HepG2 (cell line): ENCODE measurements around the gene LENEP. TPM values are rescaled to one million over a fixed set of nuclear protein-coding genes. Genes with fewer than 3 reads are reported as not detected.

Experiments
- ATAD3A ChIP-seq: sonication (generic); formaldehyde crosslinking; IDR thresholded peaks from 2 replicates; pipeline ENCODE4 v1.4.0; 2020; ENCODE audit warnings: missing genetic modification reagents
- PPARG ChIP-seq: conservative IDR thresholded peaks from 2 replicates; pipeline ENCODE4 v1.6.1; 2016; ENCODE audit warnings: missing biosample characterization, missing genetic modification reagents
- SP5 ChIP-seq: IDR thresholded peaks from 2 replicates; pipeline ENCODE4 v1.6.1; 2016; ENCODE audit warnings: low read depth, borderline replicate concordance
- USF2 ChIP-seq, 2 experiments: sonication (generic) in 1 of 2; formaldehyde crosslinking in 1 of 2; IDR thresholded peaks; 2 replicates each; pipeline versions ENCODE4 v1.5.1 to v1.6.1; 2011 to 2020; ENCODE audit warnings: borderline replicate concordance in 1 of 2, low read depth in 1 of 2, low read length in 1 of 2, mild to moderate bottlenecking in 1 of 2, missing genetic modification reagents in 1 of 2, moderate library complexity in 1 of 2
- ZBTB25 ChIP-seq: IDR thresholded peaks from 2 replicates; pipeline ENCODE4 v1.6.1; 2018; ENCODE audit warnings: missing genetic modification reagents
- ZFY ChIP-seq: sonication (generic); formaldehyde crosslinking; IDR thresholded peaks from 2 replicates; pipeline ENCODE4 v1.4.0; 2020; ENCODE audit warnings: missing genetic modification reagents
- ZHX1 ChIP-seq: sonication (generic); formaldehyde crosslinking; IDR thresholded peaks from 2 replicates; pipeline ENCODE4 v1.8.1; 2022; ENCODE audit warnings: low read depth, mild to moderate bottlenecking, missing genetic modification reagents
- ZNF24 ChIP-seq: fragments of 450-650 bp; IDR thresholded peaks from 2 replicates; pipeline ENCODE4 v1.6.1; 2017; ENCODE audit warnings: antibody characterized with exemption, mild to moderate bottlenecking
- ZNF878 ChIP-seq: sonication (generic); formaldehyde crosslinking; IDR thresholded peaks from 2 replicates; pipeline ENCODE4 v1.8.1; 2023; ENCODE audit warnings: mild to moderate bottlenecking, missing genetic modification reagents, moderate library complexity
- polyA plus RNA-seq, 8 experiments: library from polyadenylated mRNA; depleted of rRNA in 3 of 8; stranded (reverse) in 7 of 8; unstranded in 1 of 8; fragments of >200 nt; fragmentation: Illumina TruSeq in 4 of 8; extraction: Trizol in 4 of 8; gene quantifications; 2 replicates each; pipeline versions ENCODE4 v1.2.1 to v1.2.3, GENCODE V29; 2011 to 2016; ENCODE audit warnings: low read depth in 4 of 8, missing spikeins in 1 of 8, mixed read lengths in 1 of 8; ENCODE audit not compliant: insufficient read depth in 1 of 8
- total RNA-seq, 5 experiments: library from RNA; depleted of rRNA; stranded (reverse); fragments of >200 nt; fragmentation: Illumina TruSeq; extraction: Trizol; gene quantifications; 2 replicates each; pipeline ENCODE4 v1.2.3, GENCODE V29; 2016; ENCODE audit warnings: low read depth in 1 of 5
- TF ChIP-seq, protein P1 (sequence below): sonication (generic); formaldehyde crosslinking; IDR thresholded peaks from 2 replicates; pipeline ENCODE4 v1.5.1; 2020; ENCODE audit warnings: mild to moderate bottlenecking, missing genetic modification reagents, moderate library complexity
- TF ChIP-seq, protein P2 (sequence below): sonication (generic); formaldehyde crosslinking; IDR thresholded peaks from 2 replicates; pipeline ENCODE4 v1.4.0; 2020; ENCODE audit warnings: missing genetic modification reagents, borderline replicate concordance

LENEP gene
- total and polyA plus RNA-seq, 2 of the 13 experiments (the other 11 are each of a cell fraction or from before 2014, with no cell fraction given): 0.29 TPM; not detected in 1

GRCh38 chr1:155007251-155007828 lies 14.0 kb downstream of the LENEP start (continued):
- TF ChIP-seq USF2 (IDR thresholded peaks at IDR 0.05; ENCODE audit: low read depth, low read length) (no peak), USF2 (CRISPR knock-in tag; IDR thresholded peaks at IDR 0.05; ENCODE audit: borderline replicate concordance) (no peak), PPARG (CRISPR knock-in tag) (no peak), SP5 (CRISPR knock-in tag) (peak; percentile 91), ZFY (CRISPR knock-in tag) (no peak), ZHX1 (no peak), ZNF878 (no peak), ZNF24 (no peak), ATAD3A (CRISPR knock-in tag) (no peak), ZBTB25 (CRISPR knock-in tag) (no peak)
- TF ChIP-seq, protein P1, sequence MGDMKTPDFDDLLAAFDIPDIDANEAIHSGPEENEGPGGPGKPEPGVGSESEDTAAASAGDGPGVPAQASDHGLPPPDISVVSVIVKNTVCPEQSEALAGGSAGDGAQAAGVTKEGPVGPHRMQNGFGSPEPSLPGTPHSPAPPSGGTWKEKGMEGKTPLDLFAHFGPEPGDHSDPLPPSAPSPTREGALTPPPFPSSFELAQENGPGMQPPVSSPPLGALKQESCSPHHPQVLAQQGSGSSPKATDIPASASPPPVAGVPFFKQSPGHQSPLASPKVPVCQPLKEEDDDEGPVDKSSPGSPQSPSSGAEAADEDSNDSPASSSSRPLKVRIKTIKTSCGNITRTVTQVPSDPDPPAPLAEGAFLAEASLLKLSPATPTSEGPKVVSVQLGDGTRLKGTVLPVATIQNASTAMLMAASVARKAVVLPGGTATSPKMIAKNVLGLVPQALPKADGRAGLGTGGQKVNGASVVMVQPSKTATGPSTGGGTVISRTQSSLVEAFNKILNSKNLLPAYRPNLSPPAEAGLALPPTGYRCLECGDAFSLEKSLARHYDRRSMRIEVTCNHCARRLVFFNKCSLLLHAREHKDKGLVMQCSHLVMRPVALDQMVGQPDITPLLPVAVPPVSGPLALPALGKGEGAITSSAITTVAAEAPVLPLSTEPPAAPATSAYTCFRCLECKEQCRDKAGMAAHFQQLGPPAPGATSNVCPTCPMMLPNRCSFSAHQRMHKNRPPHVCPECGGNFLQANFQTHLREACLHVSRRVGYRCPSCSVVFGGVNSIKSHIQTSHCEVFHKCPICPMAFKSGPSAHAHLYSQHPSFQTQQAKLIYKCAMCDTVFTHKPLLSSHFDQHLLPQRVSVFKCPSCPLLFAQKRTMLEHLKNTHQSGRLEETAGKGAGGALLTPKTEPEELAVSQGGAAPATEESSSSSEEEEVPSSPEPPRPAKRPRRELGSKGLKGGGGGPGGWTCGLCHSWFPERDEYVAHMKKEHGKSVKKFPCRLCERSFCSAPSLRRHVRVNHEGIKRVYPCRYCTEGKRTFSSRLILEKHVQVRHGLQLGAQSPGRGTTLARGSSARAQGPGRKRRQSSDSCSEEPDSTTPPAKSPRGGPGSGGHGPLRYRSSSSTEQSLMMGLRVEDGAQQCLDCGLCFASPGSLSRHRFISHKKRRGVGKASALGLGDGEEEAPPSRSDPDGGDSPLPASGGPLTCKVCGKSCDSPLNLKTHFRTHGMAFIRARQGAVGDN: peak; percentile 64
- TF ChIP-seq, protein P2, sequence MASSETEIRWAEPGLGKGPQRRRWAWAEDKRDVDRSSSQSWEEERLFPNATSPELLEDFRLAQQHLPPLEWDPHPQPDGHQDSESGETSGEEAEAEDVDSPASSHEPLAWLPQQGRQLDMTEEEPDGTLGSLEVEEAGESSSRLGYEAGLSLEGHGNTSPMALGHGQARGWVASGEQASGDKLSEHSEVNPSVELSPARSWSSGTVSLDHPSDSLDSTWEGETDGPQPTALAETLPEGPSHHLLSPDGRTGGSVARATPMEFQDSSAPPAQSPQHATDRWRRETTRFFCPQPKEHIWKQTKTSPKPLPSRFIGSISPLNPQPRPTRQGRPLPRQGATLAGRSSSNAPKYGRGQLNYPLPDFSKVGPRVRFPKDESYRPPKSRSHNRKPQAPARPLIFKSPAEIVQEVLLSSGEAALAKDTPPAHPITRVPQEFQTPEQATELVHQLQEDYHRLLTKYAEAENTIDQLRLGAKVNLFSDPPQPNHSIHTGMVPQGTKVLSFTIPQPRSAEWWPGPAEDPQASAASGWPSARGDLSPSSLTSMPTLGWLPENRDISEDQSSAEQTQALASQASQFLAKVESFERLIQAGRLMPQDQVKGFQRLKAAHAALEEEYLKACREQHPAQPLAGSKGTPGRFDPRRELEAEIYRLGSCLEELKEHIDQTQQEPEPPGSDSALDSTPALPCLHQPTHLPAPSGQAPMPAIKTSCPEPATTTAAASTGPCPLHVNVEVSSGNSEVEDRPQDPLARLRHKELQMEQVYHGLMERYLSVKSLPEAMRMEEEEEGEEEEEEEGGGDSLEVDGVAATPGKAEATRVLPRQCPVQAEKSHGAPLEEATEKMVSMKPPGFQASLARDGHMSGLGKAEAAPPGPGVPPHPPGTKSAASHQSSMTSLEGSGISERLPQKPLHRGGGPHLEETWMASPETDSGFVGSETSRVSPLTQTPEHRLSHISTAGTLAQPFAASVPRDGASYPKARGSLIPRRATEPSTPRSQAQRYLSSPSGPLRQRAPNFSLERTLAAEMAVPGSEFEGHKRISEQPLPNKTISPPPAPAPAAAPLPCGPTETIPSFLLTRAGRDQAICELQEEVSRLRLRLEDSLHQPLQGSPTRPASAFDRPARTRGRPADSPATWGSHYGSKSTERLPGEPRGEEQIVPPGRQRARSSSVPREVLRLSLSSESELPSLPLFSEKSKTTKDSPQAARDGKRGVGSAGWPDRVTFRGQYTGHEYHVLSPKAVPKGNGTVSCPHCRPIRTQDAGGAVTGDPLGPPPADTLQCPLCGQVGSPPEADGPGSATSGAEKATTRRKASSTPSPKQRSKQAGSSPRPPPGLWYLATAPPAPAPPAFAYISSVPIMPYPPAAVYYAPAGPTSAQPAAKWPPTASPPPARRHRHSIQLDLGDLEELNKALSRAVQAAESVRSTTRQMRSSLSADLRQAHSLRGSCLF: no peak
